Sigmoid colon (tissue), 7 donors: ENCODE data around the gene CAMK1D. TPM values are rescaled to one million over a fixed set of nuclear protein-coding genes. Genes with fewer than 3 reads are reported as not detected.

Source experiments
- DNase-seq: peaks from one replicate; pipeline ENCODE4 v3.0.0-alpha.2; 2019
- H3K27ac ChIP-seq, 4 donors: fragments of 200-600 bp; sonication (generic); one replicate each; pipeline ENCODE4 v1.5.1; 2016 to 2019; ENCODE audit warnings: mild to moderate bottlenecking in 1 of 4
- H3K27me3 ChIP-seq, 3 donors: fragments of 200-600 bp; sonication (generic); one replicate each; pipeline ENCODE4 v1.5.1; 2019; ENCODE audit warnings: mild to moderate bottlenecking in 1 of 3
- H3K36me3 ChIP-seq, 4 donors: fragments of 200-600 bp; sonication (generic); one replicate each; pipeline ENCODE4 v1.5.1; 2016 to 2019
- H3K4me1 ChIP-seq, 4 donors: fragments of 200-600 bp; sonication (generic); one replicate each; pipeline ENCODE4 v1.5.1; 2017 to 2019
- H3K4me3 ChIP-seq, 4 donors: fragments of 200-600 bp; sonication (generic); one replicate each; pipeline ENCODE4 v1.5.1; 2017 to 2019; ENCODE audit warnings: mild to moderate bottlenecking in 2 of 4, moderate library complexity in 1 of 4
- H3K9me3 ChIP-seq, 4 donors: fragments of 200-600 bp in 3 of 4; sonication (generic) in 3 of 4; one replicate each; pipeline versions ENCODE4 v1.5.1 to v1.6.1; 2013 to 2019
- EP300 ChIP-seq, 4 donors: sonication (generic); formaldehyde crosslinking; IDR thresholded peaks; one replicate each; pipeline ENCODE4 v1.6.1; 2017; ENCODE audit warnings: antibody characterized with exemption in 4 of 4
- POLR2A ChIP-seq, 2 donors: fragments of 450-650 bp; IDR thresholded peaks; one replicate each; pipeline ENCODE4 v1.6.1; 2016; ENCODE audit warnings: antibody characterized with exemption in 2 of 2, mild to moderate bottlenecking in 2 of 2, moderate library complexity in 2 of 2
- POLR2AphosphoS5 ChIP-seq, 4 donors: sonication (generic); formaldehyde crosslinking; IDR thresholded peaks; one replicate each; pipeline ENCODE4 v1.6.1; 2017; ENCODE audit warnings: antibody characterized with exemption in 4 of 4
- WGBS, 2 donors: extraction: QIAGEN DNeasy Blood & Tissue Kit; methylation state at CpG; one replicate each; pipeline ENCODE4 v1.1.7; 2013; 5-methylcytosine and 5-hydroxymethylcytosine counted together
- intact Hi-C: fragments of 100-400 bp; cut with DNase I; formaldehyde crosslinking; loops from one replicate; pipeline ENCODE4 v1.15.1; 2023
- polyA plus RNA-seq, 3 donors: library from polyadenylated mRNA; stranded (reverse); fragments of 200-250 nt; gene quantifications; one replicate each; pipeline ENCODE4 v1.2.3, GENCODE V29; 2013
- total RNA-seq, 4 donors: library from RNA; depleted of rRNA; stranded (reverse); fragments of >200 nt; gene quantifications; one replicate each; pipeline ENCODE4 v1.1.0, GENCODE V29; 2016
- TF ChIP-seq, protein P1 (sequence below), 4 experiments: fragments of 450-650 bp in 3 of 4; fragments of 200-600 bp in 1 of 4; IDR thresholded peaks; one replicate each; pipeline ENCODE4 v1.5.1; 2016 to 2019; ENCODE audit warnings: antibody characterized with exemption in 4 of 4, mild to moderate bottlenecking in 3 of 4, moderate library complexity in 2 of 4
- donor health status: healthy with polysubstance abuse.
- donor health status: Bipolar disorder and iron deficiency.
- donor health status: healthy.

CAMK1D gene
- total and polyA plus RNA-seq, 7 donors, result 7.2 to 11.5 (median 8.6) TPM

DNA sequence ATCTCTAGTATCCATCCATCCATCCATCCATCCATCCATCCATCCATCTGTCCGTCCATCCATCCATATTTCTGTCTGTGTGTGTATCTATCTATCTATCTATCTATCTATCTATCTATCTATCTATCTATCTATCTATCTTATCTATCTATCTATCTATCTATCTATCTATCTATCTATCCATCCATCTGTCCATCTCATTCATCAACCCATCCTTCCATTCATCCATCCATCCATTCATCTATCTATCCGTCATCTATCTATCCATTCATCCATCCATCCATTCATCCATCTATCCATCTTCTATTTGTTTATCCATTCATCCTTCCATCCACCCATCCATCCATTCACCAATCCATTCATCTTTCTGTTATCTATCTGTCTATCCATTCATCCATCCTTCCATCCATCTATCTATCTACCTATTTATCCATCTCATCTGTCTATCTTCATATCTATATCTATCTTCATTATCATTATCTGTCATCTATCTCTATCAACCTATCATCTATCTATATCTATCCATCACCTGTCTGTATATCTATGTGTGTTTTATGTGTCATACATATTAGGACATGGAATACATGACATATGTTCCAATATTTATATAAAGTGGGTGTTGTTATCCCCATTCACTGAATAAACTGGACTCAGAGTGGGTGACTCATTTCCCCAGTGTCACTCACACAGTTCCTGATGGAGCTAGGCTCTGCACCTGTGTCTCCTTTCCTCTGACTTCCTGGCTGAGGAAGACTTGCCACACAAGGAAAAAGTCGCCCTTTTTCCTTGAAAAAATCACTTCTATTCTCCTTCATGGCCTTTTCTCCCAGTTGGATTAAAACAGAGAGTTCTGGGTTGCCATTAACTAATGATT, 452.1 kb downstream of the CAMK1D start:
- TF ChIP-seq EP300 (IDR thresholded peaks at IDR 0.05), result no peak
- TF ChIP-seq, protein P1, sequence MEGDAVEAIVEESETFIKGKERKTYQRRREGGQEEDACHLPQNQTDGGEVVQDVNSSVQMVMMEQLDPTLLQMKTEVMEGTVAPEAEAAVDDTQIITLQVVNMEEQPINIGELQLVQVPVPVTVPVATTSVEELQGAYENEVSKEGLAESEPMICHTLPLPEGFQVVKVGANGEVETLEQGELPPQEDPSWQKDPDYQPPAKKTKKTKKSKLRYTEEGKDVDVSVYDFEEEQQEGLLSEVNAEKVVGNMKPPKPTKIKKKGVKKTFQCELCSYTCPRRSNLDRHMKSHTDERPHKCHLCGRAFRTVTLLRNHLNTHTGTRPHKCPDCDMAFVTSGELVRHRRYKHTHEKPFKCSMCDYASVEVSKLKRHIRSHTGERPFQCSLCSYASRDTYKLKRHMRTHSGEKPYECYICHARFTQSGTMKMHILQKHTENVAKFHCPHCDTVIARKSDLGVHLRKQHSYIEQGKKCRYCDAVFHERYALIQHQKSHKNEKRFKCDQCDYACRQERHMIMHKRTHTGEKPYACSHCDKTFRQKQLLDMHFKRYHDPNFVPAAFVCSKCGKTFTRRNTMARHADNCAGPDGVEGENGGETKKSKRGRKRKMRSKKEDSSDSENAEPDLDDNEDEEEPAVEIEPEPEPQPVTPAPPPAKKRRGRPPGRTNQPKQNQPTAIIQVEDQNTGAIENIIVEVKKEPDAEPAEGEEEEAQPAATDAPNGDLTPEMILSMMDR (IDR thresholded peaks at IDR 0.05), result no peak
- TF ChIP-seq POLR2A (IDR thresholded peaks at IDR 0.05), result no peak
- TF ChIP-seq POLR2AphosphoS5 (IDR thresholded peaks at IDR 0.05), result no peak
- Histone ChIP-seq H3K27ac (no peak overlapping the region), H3K9me3 (no peaks in the 10 kb centered on the region), H3K4me1 (no peaks in the 10 kb centered on the region), H3K36me3 (no peaks in the 10 kb centered on the region), H3K4me3 (no peak overlapping the region), H3K27me3 (no peaks in the 10 kb centered on the region)
- intact Hi-C loops, result no loop called here
- DNase-seq, result no peak
- 88 to 92% methylated on average over 3 of the region's 3 CpGs for WGBS, 2 donors

DNA sequence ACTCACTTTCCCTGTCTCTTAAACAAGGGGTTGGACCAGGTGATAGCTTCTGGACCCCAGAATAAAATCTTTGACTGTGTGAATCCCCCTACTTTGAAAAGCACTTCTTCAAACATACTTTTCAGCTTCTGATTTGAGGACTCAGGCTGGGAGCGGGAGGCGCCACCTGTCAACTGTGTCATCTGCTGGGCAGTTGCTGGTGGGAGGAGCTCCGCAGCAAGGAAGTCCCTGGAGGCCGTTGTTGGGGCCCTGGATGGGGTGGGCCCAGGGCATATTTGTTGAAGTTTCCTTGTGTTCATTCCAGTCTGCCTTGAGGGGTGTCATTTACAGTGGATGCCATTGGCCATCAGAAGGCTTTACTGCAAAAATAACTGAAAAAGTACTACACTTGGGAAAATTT, 454.4 kb downstream of the CAMK1D start:
- no peaks in the 10 kb centered on the region for H3K27me3 ChIP-seq
- H3K4me1 ChIP-seq, result no peaks in the 10 kb centered on the region
- H3K27ac ChIP-seq, result no peak overlapping the region
- TF ChIP-seq EP300 (IDR thresholded peaks at IDR 0.05), result no peak
- no peak for TF ChIP-seq POLR2A (IDR thresholded peaks at IDR 0.05)
- TF ChIP-seq POLR2AphosphoS5 (IDR thresholded peaks at IDR 0.05), result no peak
- TF ChIP-seq, protein P1 (IDR thresholded peaks at IDR 0.05), result no peak
- intact Hi-C loops, result no loop called here
- DNase-seq, result no peak
- H3K36me3 ChIP-seq, result no peaks in the 10 kb centered on the region
- 84 to 92% methylated on average over 4 of the region's 4 CpGs for WGBS, 2 donors
- H3K4me3 ChIP-seq, result no peak overlapping the region
- no peaks in the 10 kb centered on the region for H3K9me3 ChIP-seq

DNA sequence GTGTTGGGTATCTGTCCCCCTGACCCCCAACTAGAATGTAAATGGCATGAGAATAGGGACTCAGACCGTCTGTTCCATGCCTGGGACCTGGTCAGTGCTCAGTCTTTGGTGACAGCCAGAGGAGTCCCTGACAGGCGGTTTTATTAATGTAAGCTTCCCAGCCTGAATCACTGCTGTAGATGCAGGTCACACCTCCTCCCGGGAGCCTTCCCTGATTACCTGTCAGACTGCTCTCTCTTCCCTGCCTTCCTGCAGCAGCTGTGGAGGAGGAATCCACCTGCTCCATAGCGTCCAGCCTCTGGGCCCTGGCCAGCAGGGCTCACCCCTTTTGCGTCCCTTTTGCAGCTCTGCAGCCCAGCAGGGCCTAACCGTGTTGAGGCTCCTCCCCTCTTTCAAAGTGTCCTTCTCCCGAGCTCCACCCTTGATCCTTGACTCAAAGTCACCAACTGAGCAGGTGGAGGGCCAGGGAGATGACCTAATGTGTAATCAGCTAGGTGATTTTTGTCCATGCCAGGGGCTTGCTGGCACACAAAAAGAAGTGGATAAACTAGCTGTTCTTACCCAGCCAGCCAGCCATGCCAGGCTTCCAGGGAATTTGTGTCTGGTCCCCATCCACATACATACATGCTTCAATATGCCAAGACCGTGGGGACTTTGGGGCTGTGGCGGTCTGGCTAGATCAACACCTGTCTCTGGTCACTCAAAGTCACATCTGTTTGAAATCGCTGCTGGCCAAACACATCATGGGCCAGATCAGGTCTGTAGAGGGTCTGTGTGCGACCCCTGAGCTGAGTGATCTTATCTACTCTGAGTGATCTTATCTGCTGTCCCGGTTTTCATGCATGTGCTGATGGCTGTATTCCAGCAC, 457.1 kb downstream of the CAMK1D start:
- intact Hi-C loops, result no loop called here
- 56 to 83% methylated on average over 12 of the region's 12 CpGs for WGBS, 2 donors

DNA sequence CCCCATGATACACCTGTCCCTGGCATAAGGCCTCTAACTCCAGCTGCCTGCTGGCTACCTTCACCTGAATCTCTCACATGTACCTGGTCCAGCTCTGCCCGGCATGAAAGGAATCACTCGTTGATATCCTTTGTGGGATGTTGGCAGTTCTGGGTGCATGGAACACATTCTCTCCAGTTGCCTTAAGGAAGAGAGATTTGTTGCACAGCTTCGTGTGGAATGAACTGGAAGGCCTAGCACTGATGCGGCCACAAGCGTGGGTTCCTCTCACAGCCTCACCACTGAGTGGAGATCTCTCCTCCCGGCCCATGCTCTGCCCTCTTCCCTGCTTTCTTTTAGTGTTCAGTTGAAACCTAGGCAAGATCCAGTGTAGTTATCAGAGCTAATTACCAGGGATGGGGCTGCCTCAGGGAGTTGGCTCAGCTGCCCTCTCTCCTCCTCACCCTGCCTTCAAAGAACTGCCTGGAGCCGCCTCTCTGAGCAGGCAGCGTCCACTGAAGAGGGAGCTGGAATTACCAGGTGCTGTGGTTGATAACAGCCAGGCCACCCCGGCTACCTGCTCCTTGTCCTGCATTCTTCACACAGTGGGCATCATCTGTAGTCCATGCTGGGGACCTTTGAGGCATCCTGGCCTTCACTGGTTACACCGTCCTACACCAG, 457.9 kb downstream of the CAMK1D start:
- DNase-seq, result no peak
- Histone ChIP-seq H3K4me1 (no peaks in the 10 kb centered on the region), H3K36me3 (no peaks in the 10 kb centered on the region), H3K4me3 (no peak overlapping the region), H3K27ac (no peak overlapping the region), H3K9me3 (no peaks in the 10 kb centered on the region), H3K27me3 (no peaks in the 10 kb centered on the region)
- WGBS, 2 donors, result 62 to 89% methylated on average over 10 of the region's 10 CpGs
- intact Hi-C loops, result no loop called here
- TF ChIP-seq, protein P1 (IDR thresholded peaks at IDR 0.05), result no peak
- no peak for TF ChIP-seq EP300 (IDR thresholded peaks at IDR 0.05)
- TF ChIP-seq POLR2AphosphoS5 (IDR thresholded peaks at IDR 0.05), result no peak
- TF ChIP-seq POLR2A (IDR thresholded peaks at IDR 0.05), result no peak

More for the DNA sequence above, 457.1 kb downstream of the CAMK1D start:
- TF ChIP-seq, protein P1 (IDR thresholded peaks at IDR 0.05), result no peak
- no peak for TF ChIP-seq POLR2A (IDR thresholded peaks at IDR 0.05)
- no peak for TF ChIP-seq EP300 (IDR thresholded peaks at IDR 0.05)
- Histone ChIP-seq H3K9me3 (no peaks in the 10 kb centered on the region), H3K27me3 (no peaks in the 10 kb centered on the region), H3K27ac (no peak overlapping the region), H3K4me3 (no peak overlapping the region), H3K4me1 (no peaks in the 10 kb centered on the region), H3K36me3 (no peaks in the 10 kb centered on the region)
- no peak for DNase-seq
